Left ventricle myocardium inferior (tissue), 1 donor: ENCODE measurements around the gene CTSD. TPM values are rescaled to one million over a fixed set of nuclear protein-coding genes. Genes with fewer than 3 reads are reported as not detected.

Experiments used
- DNase-seq: peaks from one replicate; pipeline ENCODE4 v3.0.0-alpha.2; 2020
- H3K27ac ChIP-seq: fragments of 200-600 bp; replicated peaks from 2 replicates; pipeline ENCODE4 v1.8.0; 2021
- H3K27me3 ChIP-seq: fragments of 200-600 bp; 2 replicates; pipeline ENCODE4 v1.8.0; 2021; ENCODE audit warnings: low read depth
- H3K36me3 ChIP-seq: fragments of 200-600 bp; 2 replicates; pipeline ENCODE4 v1.8.0; 2021
- H3K4me1 ChIP-seq: fragments of 200-600 bp; 2 replicates; pipeline ENCODE4 v1.8.0; 2021
- H3K4me3 ChIP-seq: fragments of 200-600 bp; 2 replicates; pipeline ENCODE4 v1.8.0; 2021; ENCODE audit warnings: mild to moderate bottlenecking, moderate library complexity
- H3K9me3 ChIP-seq: fragments of 200-600 bp; replicated peaks from 2 replicates; pipeline ENCODE4 v1.8.0; 2021
- intact Hi-C: fragments of 100-400 bp; cut with micrococcal nuclease; formaldehyde crosslinking; loops from one replicate; pipeline ENCODE4 v1.11.0; 2022
- total RNA-seq: library from RNA; stranded (reverse); fragmentation: NEBNext Ultra II Directional; extraction: Animal tissue kit (Norgen Biotek cat#: 25700); gene quantifications from one replicate; pipeline ENCODE4 v1.2.1, GENCODE V29; 2021
- TF ChIP-seq, protein P1 (sequence below): fragments of 200-600 bp; IDR thresholded peaks from 2 replicates; pipeline ENCODE4 v1.8.0; 2021; ENCODE audit warnings: antibody characterized with exemption, mild to moderate bottlenecking, borderline replicate concordance
- donor health status: DM: no; HTN: yes; CAD: no; lungs with severe emphysema.

The CTSD gene
- total RNA-seq, 1 donor from 2014 or later = 831 TPM

- H3K36me3 ChIP-seq = no peaks in the 10 kb centered on the region
- peak overlapping the region; percentile 51 for H3K27ac ChIP-seq
- no peaks in the 10 kb centered on the region for H3K9me3 ChIP-seq
- H3K27me3 ChIP-seq = peaks cover 15% of the 10 kb centered on the region
- no peak overlapping the region for H3K4me3 ChIP-seq
- peaks cover 7% of the 10 kb centered on the region for H3K4me1 ChIP-seq
- TF ChIP-seq, protein P1, sequence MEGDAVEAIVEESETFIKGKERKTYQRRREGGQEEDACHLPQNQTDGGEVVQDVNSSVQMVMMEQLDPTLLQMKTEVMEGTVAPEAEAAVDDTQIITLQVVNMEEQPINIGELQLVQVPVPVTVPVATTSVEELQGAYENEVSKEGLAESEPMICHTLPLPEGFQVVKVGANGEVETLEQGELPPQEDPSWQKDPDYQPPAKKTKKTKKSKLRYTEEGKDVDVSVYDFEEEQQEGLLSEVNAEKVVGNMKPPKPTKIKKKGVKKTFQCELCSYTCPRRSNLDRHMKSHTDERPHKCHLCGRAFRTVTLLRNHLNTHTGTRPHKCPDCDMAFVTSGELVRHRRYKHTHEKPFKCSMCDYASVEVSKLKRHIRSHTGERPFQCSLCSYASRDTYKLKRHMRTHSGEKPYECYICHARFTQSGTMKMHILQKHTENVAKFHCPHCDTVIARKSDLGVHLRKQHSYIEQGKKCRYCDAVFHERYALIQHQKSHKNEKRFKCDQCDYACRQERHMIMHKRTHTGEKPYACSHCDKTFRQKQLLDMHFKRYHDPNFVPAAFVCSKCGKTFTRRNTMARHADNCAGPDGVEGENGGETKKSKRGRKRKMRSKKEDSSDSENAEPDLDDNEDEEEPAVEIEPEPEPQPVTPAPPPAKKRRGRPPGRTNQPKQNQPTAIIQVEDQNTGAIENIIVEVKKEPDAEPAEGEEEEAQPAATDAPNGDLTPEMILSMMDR = no peak
- intact Hi-C loops = no loop called here
- DNase-seq = peak; percentile 49
Observed at GRCh38 chr11:1714908-1715885, 48.5 kb downstream of the CTSD start.

DNA sequence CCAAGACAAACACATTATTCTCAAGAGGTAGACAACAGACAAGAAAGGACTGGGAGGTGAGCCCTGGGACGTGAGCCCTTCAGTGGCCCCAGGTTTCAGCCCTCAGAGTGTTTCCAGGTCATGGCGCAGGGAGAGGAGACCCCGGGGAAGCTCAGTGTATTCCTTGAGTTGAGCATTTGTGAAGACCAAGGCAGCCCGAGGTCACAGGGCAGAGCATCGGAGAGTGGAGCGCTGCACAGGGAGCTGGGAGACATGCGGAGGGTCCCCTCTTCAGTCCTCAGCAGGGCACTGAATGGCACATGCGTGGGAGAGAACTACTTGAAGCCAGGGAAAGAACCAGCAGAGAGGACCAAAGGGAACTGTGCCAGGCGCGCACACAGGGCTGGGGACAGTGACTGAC, 55.0 kb downstream of the CTSD start:
- Histone ChIP-seq H3K36me3 (no peaks in the 10 kb centered on the region), H3K4me3 (no peak overlapping the region), H3K27ac (no peak overlapping the region), H3K4me1 (no peaks in the 10 kb centered on the region), H3K9me3 (no peaks in the 10 kb centered on the region), H3K27me3 (peaks cover 6% of the 10 kb centered on the region)
- TF ChIP-seq, protein P1 = no peak
- no peak for DNase-seq
- intact Hi-C loops = no loop called here

DNA sequence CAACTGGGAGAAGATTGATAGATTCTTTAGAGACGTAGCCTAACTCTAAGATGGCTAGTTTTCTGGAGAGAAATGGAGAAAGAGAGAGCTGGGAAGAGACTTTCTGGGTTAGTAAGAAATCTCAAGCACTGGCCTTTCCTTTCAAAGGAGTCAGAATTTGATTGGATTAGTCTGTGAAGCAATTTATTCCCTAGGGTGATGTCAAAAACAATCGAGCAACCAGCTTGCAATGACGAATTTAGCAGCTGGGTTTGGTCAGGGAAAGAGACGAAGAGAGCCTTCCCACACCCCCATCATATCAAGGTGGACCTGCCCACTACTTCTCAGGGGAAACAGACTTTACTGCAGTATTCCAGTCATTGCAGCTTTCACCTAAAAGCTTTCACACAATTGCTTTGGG, 56.0 kb downstream of the CTSD start:
- no peak for DNase-seq
- no peak overlapping the region for H3K27ac ChIP-seq
- no peak overlapping the region for H3K4me3 ChIP-seq
- TF ChIP-seq, protein P1 = no peak
- H3K9me3 ChIP-seq = no peaks in the 10 kb centered on the region
- H3K4me1 ChIP-seq = no peaks in the 10 kb centered on the region
- intact Hi-C loops = no loop called here
- H3K36me3 ChIP-seq = no peaks in the 10 kb centered on the region
- peaks cover 1% of the 10 kb centered on the region for H3K27me3 ChIP-seq

GRCh38 chr11:1706634-1707400, 56.9 kb downstream of the CTSD start:
- TF ChIP-seq, protein P1 = peak; percentile 52
- no peaks in the 10 kb centered on the region for H3K36me3 ChIP-seq
- H3K9me3 ChIP-seq = no peaks in the 10 kb centered on the region
- intact Hi-C loops = no loop called here
- no peak overlapping the region for H3K27ac ChIP-seq
- DNase-seq = peak; percentile 36
- H3K4me3 ChIP-seq = no peak overlapping the region
- H3K27me3 ChIP-seq = no peaks in the 10 kb centered on the region
- no peaks in the 10 kb centered on the region for H3K4me1 ChIP-seq

- no peaks in the 10 kb centered on the region for H3K36me3 ChIP-seq
- peaks cover 9% of the 10 kb centered on the region for H3K27me3 ChIP-seq
- no peak for DNase-seq
- no peak overlapping the region for H3K27ac ChIP-seq
- TF ChIP-seq, protein P1 = no peak
- no peaks in the 10 kb centered on the region for H3K4me1 ChIP-seq
- no peak overlapping the region for H3K4me3 ChIP-seq
- H3K9me3 ChIP-seq = no peaks in the 10 kb centered on the region
- intact Hi-C loops = no loop called here
Observed at GRCh38 chr11:1705126-1706052, 58.3 kb downstream of the CTSD start.
